ENCODE measurements around the gene TMEM271.

The TMEM271 gene

GRCh38 chr4:587671-588350, 11.7 kb upstream of the TMEM271 start:
- no peak overlapping the region for H3K4me3 ChIP-seq (ENCODE audit: low read depth, low read length)
- DNase-seq (ENCODE audit: low read depth), result no peak
- no peak for TF ChIP-seq CTCF (IDR thresholded peaks at IDR 0.05; ENCODE audit: low read depth, low read length, missing control alignments)

- no peak for TF ChIP-seq CTCF (IDR thresholded peaks at IDR 0.05; ENCODE audit: low read depth, low read length, missing control alignments)
- H3K4me3 ChIP-seq (ENCODE audit: low read depth, low read length), result no peak overlapping the region
- DNase-seq (ENCODE audit: low read depth), result no peak
These were observed 7.7 kb upstream of the TMEM271 start for GRCh38 chr4:583820-584219.

- no peak for TF ChIP-seq CTCF (IDR thresholded peaks at IDR 0.05; ENCODE audit: low read depth, low read length, missing control alignments)
- no peak overlapping the region for H3K4me3 ChIP-seq (ENCODE audit: low read depth, low read length)
- DNase-seq (ENCODE audit: low read depth), result no peak
These were observed 5.8 kb upstream of the TMEM271 start for GRCh38 chr4:581753-582361.

- no peak for DNase-seq (ENCODE audit: low read depth)
- H3K4me3 ChIP-seq (ENCODE audit: low read depth, low read length), result no peak overlapping the region
- TF ChIP-seq CTCF (IDR thresholded peaks at IDR 0.05; ENCODE audit: low read depth, low read length, missing control alignments), result no peak
These were observed 5.1 kb upstream of the TMEM271 start for GRCh38 chr4:581181-581580.

GRCh38 chr4:579543-580175, 3.6 kb upstream of the TMEM271 start:
- no peak for TF ChIP-seq CTCF (IDR thresholded peaks at IDR 0.05; ENCODE audit: low read depth, low read length, missing control alignments)
- DNase-seq (ENCODE audit: low read depth), result no peak
- no peak overlapping the region for H3K4me3 ChIP-seq (ENCODE audit: low read depth, low read length)

GRCh38 chr4:578451-579443, 2.7 kb upstream of the TMEM271 start:
- H3K4me3 ChIP-seq (ENCODE audit: low read depth, low read length), result no peak overlapping the region
- no peak for TF ChIP-seq CTCF (IDR thresholded peaks at IDR 0.05; ENCODE audit: low read depth, low read length, missing control alignments)
- no peak for DNase-seq (ENCODE audit: low read depth)

Data from GM12864 (cell line).